Thyroid gland (tissue), 4 donors: ENCODE measurements around the gene NKX2-1.

Experiments
- POLR2A ChIP-seq, 2 donors: fragments of 450-650 bp; IDR thresholded peaks; one replicate each; pipeline ENCODE4 v1.6.1; 2017; ENCODE audit warnings: antibody characterized with exemption in 2 of 2, mild to moderate bottlenecking in 2 of 2, moderate library complexity in 1 of 2
- TF ChIP-seq, protein P1 (sequence below), 6 experiments: fragments of 200-600 bp in 3 of 6; fragments of 450-650 bp in 3 of 6; sonication (generic) in 3 of 6; IDR thresholded peaks; one replicate each; pipeline ENCODE4 v1.5.1; 2016 to 2019; ENCODE audit warnings: antibody characterized with exemption in 6 of 6, mild to moderate bottlenecking in 2 of 6, inconsistent platforms in 1 of 6, moderate library complexity in 1 of 6

DNA sequence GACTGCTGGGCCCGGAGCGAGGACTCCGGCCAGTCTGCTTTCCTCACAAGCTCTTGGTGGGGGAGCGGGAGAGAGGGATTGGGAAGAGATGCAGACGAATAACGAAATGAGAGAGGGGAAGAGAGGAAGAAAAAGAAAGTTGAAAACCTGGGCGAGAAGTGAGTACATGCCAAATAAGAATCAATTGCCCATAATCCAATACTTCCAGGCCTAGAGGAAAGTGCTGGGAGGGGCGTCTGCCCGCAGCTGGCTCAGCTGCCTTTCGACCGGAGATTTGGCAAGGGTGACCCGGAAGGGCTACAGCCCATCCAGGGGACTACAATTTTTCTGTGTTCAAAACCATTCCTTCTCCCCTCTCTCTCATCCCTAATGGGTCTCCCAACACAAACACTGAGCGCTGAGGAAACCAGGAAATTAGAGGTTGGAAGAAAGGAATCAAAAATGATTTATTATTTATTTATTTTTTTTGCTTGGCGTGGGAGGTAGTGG, 4.9 kb downstream of the NKX2-1 start:
- TF ChIP-seq POLR2A (IDR thresholded peaks at IDR 0.05): no peak
- TF ChIP-seq, protein P1, sequence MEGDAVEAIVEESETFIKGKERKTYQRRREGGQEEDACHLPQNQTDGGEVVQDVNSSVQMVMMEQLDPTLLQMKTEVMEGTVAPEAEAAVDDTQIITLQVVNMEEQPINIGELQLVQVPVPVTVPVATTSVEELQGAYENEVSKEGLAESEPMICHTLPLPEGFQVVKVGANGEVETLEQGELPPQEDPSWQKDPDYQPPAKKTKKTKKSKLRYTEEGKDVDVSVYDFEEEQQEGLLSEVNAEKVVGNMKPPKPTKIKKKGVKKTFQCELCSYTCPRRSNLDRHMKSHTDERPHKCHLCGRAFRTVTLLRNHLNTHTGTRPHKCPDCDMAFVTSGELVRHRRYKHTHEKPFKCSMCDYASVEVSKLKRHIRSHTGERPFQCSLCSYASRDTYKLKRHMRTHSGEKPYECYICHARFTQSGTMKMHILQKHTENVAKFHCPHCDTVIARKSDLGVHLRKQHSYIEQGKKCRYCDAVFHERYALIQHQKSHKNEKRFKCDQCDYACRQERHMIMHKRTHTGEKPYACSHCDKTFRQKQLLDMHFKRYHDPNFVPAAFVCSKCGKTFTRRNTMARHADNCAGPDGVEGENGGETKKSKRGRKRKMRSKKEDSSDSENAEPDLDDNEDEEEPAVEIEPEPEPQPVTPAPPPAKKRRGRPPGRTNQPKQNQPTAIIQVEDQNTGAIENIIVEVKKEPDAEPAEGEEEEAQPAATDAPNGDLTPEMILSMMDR (IDR thresholded peaks at IDR 0.05): no peak
